Measurements from ENCODE around the gene CCDC63.

CCDC63 gene

GRCh38 chr12:110819646-110820045 is 27.1 kb upstream of the CCDC63 start:
- in situ Hi-C loops (cut with MboI; ENCODE audit: low sequenced_read_pairs, unreplicated experiment) = no loop called here
- DNase-seq (ENCODE audit: low spot score) = no peak
- no peak for TF ChIP-seq CTCF (IDR thresholded peaks at IDR 0.05; ENCODE audit: borderline replicate concordance, control extremely low read depth, extremely low read depth, insufficient read depth, missing control alignments)

DNA sequence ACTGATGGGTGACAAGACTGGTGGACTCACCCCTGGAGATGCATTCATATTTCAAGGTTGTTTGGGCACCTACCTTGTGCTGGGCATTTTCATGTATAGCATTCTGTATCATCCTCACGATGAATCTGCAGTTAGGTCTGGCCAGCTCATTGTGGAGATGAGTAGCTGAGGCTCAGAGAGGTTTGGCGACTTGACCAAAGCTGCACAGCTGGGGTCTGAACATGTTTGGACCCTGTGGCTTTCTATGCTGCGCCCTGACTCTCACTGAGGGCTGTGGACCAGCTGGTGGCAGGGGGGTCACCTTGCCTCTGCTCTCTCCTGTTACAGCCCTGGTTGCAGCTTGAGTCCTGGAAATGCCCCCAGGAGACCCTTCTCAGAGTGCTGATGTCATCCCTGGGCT is 24.9 kb upstream of the CCDC63 start:
- TF ChIP-seq CTCF (IDR thresholded peaks at IDR 0.05; ENCODE audit: borderline replicate concordance, control extremely low read depth, extremely low read depth, insufficient read depth, missing control alignments) = no peak
- no peak for DNase-seq (ENCODE audit: low spot score)
- in situ Hi-C loops (cut with MboI; ENCODE audit: low sequenced_read_pairs, unreplicated experiment) = no loop called here

DNA sequence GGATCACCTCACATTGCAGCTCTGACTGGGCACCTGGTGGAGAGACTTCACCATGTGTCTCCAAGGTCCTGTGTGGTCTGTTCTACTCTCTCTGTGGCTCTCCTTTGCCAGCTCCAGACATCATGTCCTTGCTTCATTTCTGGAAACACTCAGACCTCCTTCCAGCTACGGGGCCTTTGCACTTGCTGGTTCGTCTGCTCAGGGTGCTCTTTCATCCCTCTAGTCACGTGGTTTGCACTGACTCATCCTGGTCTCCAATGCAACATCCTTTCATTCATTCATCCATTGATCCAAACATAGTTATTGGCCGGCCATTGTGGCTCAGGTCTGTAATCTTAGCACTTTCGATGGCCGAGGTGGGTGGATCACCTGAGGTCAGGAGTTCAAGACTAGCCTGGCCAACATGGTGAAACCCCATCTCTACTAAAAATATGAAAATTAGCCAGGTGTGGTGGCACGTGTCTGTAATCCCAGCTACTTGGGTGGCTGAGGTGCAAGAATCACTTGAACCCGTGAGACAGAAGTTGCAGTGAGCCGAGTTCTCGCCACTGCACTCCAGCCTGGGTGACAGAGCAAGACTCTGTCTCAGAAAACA is 23.9 kb upstream of the CCDC63 start:
- TF ChIP-seq CTCF (IDR thresholded peaks at IDR 0.05; ENCODE audit: borderline replicate concordance, control extremely low read depth, extremely low read depth, insufficient read depth, missing control alignments) = no peak
- no peak for DNase-seq (ENCODE audit: low spot score)
- in situ Hi-C loops (cut with MboI; ENCODE audit: low sequenced_read_pairs, unreplicated experiment) = no loop called here

GRCh38 chr12:110824342-110824741 is 22.4 kb upstream of the CCDC63 start:
- in situ Hi-C loops (cut with MboI; ENCODE audit: low sequenced_read_pairs, unreplicated experiment) = no loop called here
- no peak for TF ChIP-seq CTCF (IDR thresholded peaks at IDR 0.05; ENCODE audit: borderline replicate concordance, control extremely low read depth, extremely low read depth, insufficient read depth, missing control alignments)
- DNase-seq (ENCODE audit: low spot score) = no peak

GRCh38 chr12:110825530-110825929 is 21.3 kb upstream of the CCDC63 start:
- TF ChIP-seq CTCF (IDR thresholded peaks at IDR 0.05; ENCODE audit: borderline replicate concordance, control extremely low read depth, extremely low read depth, insufficient read depth, missing control alignments) = no peak
- in situ Hi-C loops (cut with MboI; ENCODE audit: low sequenced_read_pairs, unreplicated experiment) = loop anchor here (5.0 kb wide), 1 partner anchor 113 kb away; no protein-coding TSS in a partner anchor
- DNase-seq (ENCODE audit: low spot score) = no peak

- DNase-seq (ENCODE audit: low spot score) = peak; percentile 83
- in situ Hi-C loops (cut with MboI; ENCODE audit: low sequenced_read_pairs, unreplicated experiment) = loop anchor here (5.0 kb wide), 1 partner anchor 114 kb away; no protein-coding TSS in a partner anchor
- TF ChIP-seq CTCF (IDR thresholded peaks at IDR 0.05; ENCODE audit: borderline replicate concordance, control extremely low read depth, extremely low read depth, insufficient read depth, missing control alignments) = peak; percentile 91
Observed at GRCh38 chr12:110826592-110827200, 20.1 kb upstream of the CCDC63 start.
